AG04449 (cell line): ENCODE data around the gene RPS24.
A peak's percentile ranks its signal among the peaks of the same experiment; 100 is the strongest.

Experiments used
- CTCF ChIA-PET: fragments of 350-600 bp; formaldehyde crosslinking; extraction: SDS; loops from one replicate; lab custom pipeline; 2021; ENCODE audit warnings: antibody characterized with exemption; lab: Yijun Ruan, JAX
- POLR2A ChIA-PET: fragments of 400-600, 350-600 bp; formaldehyde crosslinking; extraction: SDS; loops from one replicate; lab custom pipeline; 2020; ENCODE audit warnings: antibody characterized with exemption, inconsistent platforms; lab: Yijun Ruan, JAX
- DNase-seq: peaks from one replicate; pipeline ENCODE4 v3.0.0-alpha.2; 2010; ENCODE audit warnings: low read depth, low spot score
- H3K4me3 ChIP-seq: 2 replicates; pipeline ENCODE4 v1.5.1; 2011; ENCODE audit warnings: low read depth, mild to moderate bottlenecking, control low read depth, low read length
- CTCF ChIP-seq: IDR thresholded peaks from one replicate; pipeline ENCODE4 v1.5.1; 2011; ENCODE audit warnings: mild to moderate bottlenecking, moderate library complexity, low read length, control low read depth, inconsistent platforms; ENCODE audit not compliant: insufficient read depth; ENCODE audit errors: missing control alignments

RPS24 gene

GRCh38 chr10:78047314-78047891, 13.7 kb downstream of the RPS24 start:
- POLR2A ChIA-PET, result no interaction called here
- no peak overlapping the region for H3K4me3 ChIP-seq
- DNase-seq, result peak; percentile 46
- peak; percentile 86 for TF ChIP-seq CTCF
- CTCF ChIA-PET, result interaction anchor here (0.6 to 5.8 kb wide), 75 partner anchors 10 to 1209 kb away, joined by 3 to 86 read pairs (median 4); partner anchors contain the start of gene RPS24

- ChIA-PET POLR2A (no interaction called here), CTCF (interaction anchor here (0.7 to 5.8 kb wide), 6 partner anchors 12 to 1154 kb away, joined by 3 to 86 read pairs (median 3); no protein-coding TSS in a partner anchor)
- H3K4me3 ChIP-seq, result no peak overlapping the region
- no peak for TF ChIP-seq CTCF
- no peak for DNase-seq
These were observed 16.2 kb downstream of the RPS24 start for GRCh38 chr10:78049851-78050250.

GRCh38 chr10:78053211-78053868, 19.7 kb downstream of the RPS24 start:
- TF ChIP-seq CTCF, result no peak
- CTCF ChIA-PET, result interaction anchor here (1.0 to 1.2 kb wide), 3 partner anchors 8 to 17 kb away, joined by 3 to 7 read pairs (median 3); no protein-coding TSS in a partner anchor
- POLR2A ChIA-PET, result interaction anchor here (0.7 to 1.2 kb wide), 3 partner anchors 703 to 1143 kb away, joined by 3 to 4 read pairs (median 3); no protein-coding TSS in a partner anchor

GRCh38 chr10:78058562-78058961, 24.9 kb downstream of the RPS24 start:
- no peak for TF ChIP-seq CTCF
- ChIA-PET POLR2A (no interaction called here), CTCF (interaction anchor here (1.0 to 6.3 kb wide), 2 partner anchors 10 to 12 kb away, joined by 3 to 48 read pairs; no protein-coding TSS in a partner anchor)
- DNase-seq, result no peak
- H3K4me3 ChIP-seq, result no peak overlapping the region

More at GRCh38 chr10:78053211-78053868, 19.7 kb downstream of the RPS24 start:
- peak; percentile 52 for DNase-seq
- no peak overlapping the region for H3K4me3 ChIP-seq

GRCh38 chr10:78059906-78060702, 26.4 kb downstream of the RPS24 start:
- ChIA-PET POLR2A (no interaction called here), CTCF (interaction anchor here (6.3 kb wide), 1 partner anchor 14 kb away, joined by 48 read pairs; no protein-coding TSS in a partner anchor)
- DNase-seq, result no peak
- no peak for TF ChIP-seq CTCF
- H3K4me3 ChIP-seq, result no peak overlapping the region
